ENCODE data around the gene LUC7L. TPM values are rescaled to one million over a fixed set of nuclear protein-coding genes. Genes with fewer than 3 reads are reported as not detected.
"Not testable (repeated sequence)": the region's sequence is repeated elsewhere in the genome, so short reads cannot be mapped to it uniquely, and the experiment has no call there.

Gene LUC7L
- total and polyA plus RNA-seq, 3 donors from 2014 or later, result 81.1 to 192 (median 145) TPM

GRCh38 chr16:269061-269796 lies 40.0 kb upstream of the LUC7L start:
- Histone ChIP-seq H3K27ac (no peak overlapping the region), H3K36me3 (ENCODE audit: low read depth, missing control alignments) (no peaks in the 10 kb centered on the region), H3K4me3 (no peak overlapping the region), H3K9me3 (no peaks in the 10 kb centered on the region), H3K4me1 (peaks cover 16% of the 10 kb centered on the region), H3K27me3 (no peaks in the 10 kb centered on the region)
- no peak for DNase-seq
- TF ChIP-seq POLR2A (IDR thresholded peaks at IDR 0.05) (no peak), CTCF (IDR thresholded peaks at IDR 0.05) (no peak)
- intact Hi-C loops (cut with DNase I; ENCODE audit: low total_unique reads), result no loop called here
- 85 to 87% methylated on average over 6 to 24 of the region's 24 CpGs for WGBS, 2 donors

GRCh38 chr16:268141-269053 lies 39.1 kb upstream of the LUC7L start:
- Histone ChIP-seq H3K27ac (no peak overlapping the region), H3K27me3 (no peaks in the 10 kb centered on the region), H3K9me3 (no peaks in the 10 kb centered on the region), H3K4me3 (no peak overlapping the region), H3K36me3 (ENCODE audit: low read depth, missing control alignments) (no peaks in the 10 kb centered on the region), H3K4me1 (peaks cover 16% of the 10 kb centered on the region)
- WGBS, 2 donors, result 70 to 73% methylated on average over 36 to 40 of the region's 40 CpGs
- intact Hi-C loops (cut with DNase I; ENCODE audit: low total_unique reads), result no loop called here
- TF ChIP-seq POLR2A (IDR thresholded peaks at IDR 0.05), result no peak
- no peak for TF ChIP-seq CTCF (IDR thresholded peaks at IDR 0.05)
- DNase-seq, result no peak

DNA sequence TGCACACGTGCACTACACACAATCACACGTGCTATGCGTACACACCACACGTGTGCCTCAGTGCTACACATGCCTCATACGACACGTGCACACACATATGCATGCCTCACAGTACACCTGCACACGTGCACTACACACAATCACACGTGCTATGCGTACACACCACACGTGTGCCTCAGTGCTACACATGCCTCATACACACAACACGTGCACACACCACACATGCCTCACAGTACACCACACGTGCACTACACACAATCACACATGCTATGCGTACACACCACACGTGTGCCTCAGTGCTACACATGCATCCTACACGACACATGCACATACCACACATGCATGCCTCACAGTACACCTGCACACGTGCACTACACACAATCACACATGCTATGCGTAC lies 38.3 kb upstream of the LUC7L start:
- H3K27me3 ChIP-seq; intact Hi-C loops (cut with DNase I; ENCODE audit: low total_unique reads): not testable (repeated sequence)
- WGBS, 2 donors, result 84 to 87% methylated on average over 17 of the region's 17 CpGs

GRCh38 chr16:266258-267164 lies 37.3 kb upstream of the LUC7L start:
- H3K4me1 ChIP-seq, result peaks cover 16% of the 10 kb centered on the region
- no peaks in the 10 kb centered on the region for H3K9me3 ChIP-seq
- no peak overlapping the region for H3K4me3 ChIP-seq
- intact Hi-C loops (cut with DNase I; ENCODE audit: low total_unique reads), result no loop called here
- H3K27me3 ChIP-seq, result no peaks in the 10 kb centered on the region
- no peak overlapping the region for H3K27ac ChIP-seq
- no peaks in the 10 kb centered on the region for H3K36me3 ChIP-seq (ENCODE audit: low read depth, missing control alignments)
- no peak for DNase-seq
- TF ChIP-seq CTCF (IDR thresholded peaks at IDR 0.05) (no peak), POLR2A (IDR thresholded peaks at IDR 0.05) (no peak)
- 66 to 80% methylated on average over 17 to 25 of the region's 25 CpGs for WGBS, 2 donors

More for the DNA sequence above, 38.3 kb upstream of the LUC7L start:
- DNase-seq; H3K36me3 ChIP-seq (ENCODE audit: low read depth, missing control alignments); H3K4me3 ChIP-seq; H3K27ac ChIP-seq; H3K9me3 ChIP-seq: not testable (repeated sequence)
- peaks cover 16% of the 10 kb centered on the region for H3K4me1 ChIP-seq

Data from testis (tissue), 3 donors.